ENCODE results near the gene ILKAP.
A peak's percentile ranks its signal among the peaks of the same experiment; 100 is the strongest.

Gene ILKAP

GRCh38 chr2:238231809-238232208 is 28.3 kb upstream of the ILKAP start:
- Histone ChIP-seq H3K9ac (ENCODE audit: low read length) (no peak overlapping the region), H3K4me3 (ENCODE audit: insufficient read depth, low read length, poor library complexity, severe bottlenecking) (no peak overlapping the region), H3K4me2 (ENCODE audit: low read depth, low read length, poor library complexity, severe bottlenecking) (peak overlapping the region; percentile 53)

DNA sequence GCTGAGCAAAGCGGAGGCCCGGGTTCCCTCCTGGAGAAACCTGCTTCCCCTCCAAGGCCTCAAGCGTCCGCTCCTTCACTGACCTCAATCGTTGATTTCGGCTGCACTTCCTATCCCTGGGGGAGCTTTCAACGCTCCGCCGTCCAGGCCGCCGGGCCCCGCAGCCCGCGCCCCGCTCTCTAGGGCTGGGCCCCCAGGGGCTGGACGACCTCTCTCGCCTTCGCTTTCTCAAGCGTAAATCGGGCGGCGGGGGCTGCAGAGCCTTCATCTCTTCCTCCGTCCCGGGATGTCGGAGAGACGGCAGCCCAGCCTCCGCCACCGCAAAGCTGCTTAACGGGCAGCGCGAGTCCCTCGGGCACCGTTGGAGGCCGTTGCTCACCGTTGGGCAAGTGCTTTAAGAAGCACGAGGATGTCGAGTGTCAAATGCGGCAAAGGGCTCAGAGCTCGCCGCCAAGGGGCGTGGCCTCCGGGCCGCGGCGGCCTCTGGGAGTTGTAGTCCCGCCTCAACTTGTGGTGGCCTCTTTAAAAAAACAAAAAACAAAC is 27.8 kb upstream of the ILKAP start:
- Histone ChIP-seq H3K27ac (ENCODE audit: low read depth, low read length) (no peak overlapping the region), H3K79me2 (ENCODE audit: insufficient read depth, low read length) (no peaks in the 10 kb centered on the region), H3F3A (ENCODE audit: insufficient read depth) (no peaks in the 10 kb centered on the region), H3K36me3 (ENCODE audit: low read length) (no peaks in the 10 kb centered on the region), H2AFZ (ENCODE audit: low read depth, low read length, severe bottlenecking) (peak overlapping the region; percentile 35), H3K27me3 (ENCODE audit: low read length) (no peaks in the 10 kb centered on the region), H3K4me3 (ENCODE audit: insufficient read depth, low read length, poor library complexity, severe bottlenecking) (peak overlapping the region; percentile 41), H3K4me2 (ENCODE audit: low read depth, low read length, poor library complexity, severe bottlenecking) (peak overlapping the region; percentile 53), H3K9me3 (ENCODE audit: insufficient read depth, low read length) (no peaks in the 10 kb centered on the region), H3K9ac (ENCODE audit: low read length) (peak overlapping the region; percentile 46), H3K9me2 (replicated peaks; ENCODE audit: insufficient read depth, low read length) (no peaks in the 10 kb centered on the region), H4K20me1 (ENCODE audit: low read depth, low read length) (no peaks in the 10 kb centered on the region)
- no peak for TF ChIP-seq EZH2phosphoT487 (conservative IDR thresholded peaks at IDR 0.05; ENCODE audit: low read length)
- no peak for TF ChIP-seq CTCF (IDR thresholded peaks at IDR 0.05; ENCODE audit: insufficient read depth, low read length, poor library complexity, severe bottlenecking)

More at GRCh38 chr2:238231809-238232208, 28.3 kb upstream of the ILKAP start:
- Histone ChIP-seq H3K9me3 (ENCODE audit: insufficient read depth, low read length) (no peaks in the 10 kb centered on the region), H3K27ac (ENCODE audit: low read depth, low read length) (no peak overlapping the region), H4K20me1 (ENCODE audit: low read depth, low read length) (no peaks in the 10 kb centered on the region), H3K27me3 (ENCODE audit: low read length) (no peaks in the 10 kb centered on the region), H3F3A (ENCODE audit: insufficient read depth) (no peaks in the 10 kb centered on the region), H3K36me3 (ENCODE audit: low read length) (no peaks in the 10 kb centered on the region), H2AFZ (ENCODE audit: low read depth, low read length, severe bottlenecking) (no peak overlapping the region), H3K9me2 (replicated peaks; ENCODE audit: insufficient read depth, low read length) (no peaks in the 10 kb centered on the region), H3K79me2 (ENCODE audit: insufficient read depth, low read length) (no peaks in the 10 kb centered on the region)
- TF ChIP-seq EZH2phosphoT487 (conservative IDR thresholded peaks at IDR 0.05; ENCODE audit: low read length): no peak
- TF ChIP-seq CTCF (IDR thresholded peaks at IDR 0.05; ENCODE audit: insufficient read depth, low read length, poor library complexity, severe bottlenecking): no peak

- Histone ChIP-seq H3F3A (ENCODE audit: insufficient read depth) (no peaks in the 10 kb centered on the region), H3K9me2 (replicated peaks; ENCODE audit: insufficient read depth, low read length) (no peaks in the 10 kb centered on the region), H3K4me3 (ENCODE audit: insufficient read depth, low read length, poor library complexity, severe bottlenecking) (peak overlapping the region; percentile 41), H3K9ac (ENCODE audit: low read length) (0 out of 2 replicates have a peak overlapping the region, but pooled peaks have one; percentile 46), H3K36me3 (ENCODE audit: low read length) (no peaks in the 10 kb centered on the region), H3K4me2 (ENCODE audit: low read depth, low read length, poor library complexity, severe bottlenecking) (peak overlapping the region; percentile 53), H3K9me3 (ENCODE audit: insufficient read depth, low read length) (no peaks in the 10 kb centered on the region), H3K27me3 (ENCODE audit: low read length) (no peaks in the 10 kb centered on the region), H2AFZ (ENCODE audit: low read depth, low read length, severe bottlenecking) (no peak overlapping the region), H3K79me2 (ENCODE audit: insufficient read depth, low read length) (no peaks in the 10 kb centered on the region), H4K20me1 (ENCODE audit: low read depth, low read length) (no peaks in the 10 kb centered on the region), H3K27ac (ENCODE audit: low read depth, low read length) (no peak overlapping the region)
- TF ChIP-seq CTCF (IDR thresholded peaks at IDR 0.05; ENCODE audit: insufficient read depth, low read length, poor library complexity, severe bottlenecking) (no peak), EZH2phosphoT487 (conservative IDR thresholded peaks at IDR 0.05; ENCODE audit: low read length) (no peak)
These were observed 27.2 kb upstream of the ILKAP start for GRCh38 chr2:238230699-238231098.

Measured in SU-DHL-6 (cell line).